Stimulated activated CD8-positive, alpha-beta memory T cell treated with anti-CD3 and anti-CD28 coated beads, Interleukin-7, amount 100 ng/mL, for 4 hours (primary cell): ENCODE results near the gene PCNX4.
"Not testable (repeated sequence)": the region's sequence is repeated elsewhere in the genome, so short reads cannot be mapped to it uniquely, and the experiment has no call there.

Experiments
- DNase-seq, 2 donors: peaks; one replicate each; pipeline ENCODE4 v3.0.0-alpha.2; 2020; ENCODE audit warnings: low read depth in 2 of 2

Gene PCNX4

DNA sequence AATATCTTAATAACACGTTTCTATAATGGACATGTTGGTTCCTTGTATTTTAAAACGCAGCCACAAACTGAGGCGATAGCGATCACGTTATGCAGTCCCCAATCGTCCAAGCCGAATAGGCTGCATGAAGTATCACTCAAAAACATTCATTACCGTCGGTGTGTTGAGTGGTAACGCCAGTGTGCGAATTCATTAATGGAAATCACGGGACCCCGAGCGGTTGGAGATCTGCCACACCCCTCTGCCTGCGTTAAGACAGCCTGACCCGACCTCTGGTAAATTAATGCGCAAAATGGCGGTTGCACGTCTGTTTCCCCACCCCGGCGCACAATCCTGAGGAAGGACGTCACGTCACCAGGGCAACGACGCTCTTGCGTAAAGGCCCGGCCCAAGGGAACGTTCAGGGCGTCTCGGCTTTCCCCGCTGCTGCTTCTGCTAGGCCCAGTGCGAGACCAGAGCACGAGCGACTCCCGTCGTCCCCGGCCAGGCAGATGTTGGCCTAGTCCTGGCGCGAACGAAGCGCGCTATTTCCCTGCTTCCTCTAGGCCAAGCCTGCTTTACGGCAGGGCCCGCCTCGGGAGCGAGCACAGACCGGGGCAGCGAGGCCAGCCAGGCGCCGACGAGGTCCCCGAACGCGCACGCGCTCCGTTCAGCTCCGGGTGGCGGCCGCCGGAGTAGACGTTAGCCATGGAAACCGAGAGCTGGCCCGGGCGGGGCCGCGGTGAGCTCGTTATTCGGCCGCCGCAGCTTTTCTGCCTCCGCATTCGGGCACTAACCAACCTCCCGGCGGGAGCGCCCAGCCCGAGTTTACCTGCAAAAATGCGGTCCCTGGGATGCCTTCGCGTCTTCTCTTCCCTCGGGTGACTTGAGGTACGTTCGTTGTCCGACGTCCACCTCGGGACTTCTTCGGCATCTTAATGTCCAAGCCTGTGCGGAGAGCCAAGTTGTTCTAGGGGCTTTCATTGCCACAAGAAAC lies at the start of gene PCNX4:
TSS of gene PCNX4 (plus strand) at position 374 of the 976 bp plus-strand sequence. CDS start 15,716 bp downstream, outside the sequence.
- peak; percentile 91 for DNase-seq

DNA sequence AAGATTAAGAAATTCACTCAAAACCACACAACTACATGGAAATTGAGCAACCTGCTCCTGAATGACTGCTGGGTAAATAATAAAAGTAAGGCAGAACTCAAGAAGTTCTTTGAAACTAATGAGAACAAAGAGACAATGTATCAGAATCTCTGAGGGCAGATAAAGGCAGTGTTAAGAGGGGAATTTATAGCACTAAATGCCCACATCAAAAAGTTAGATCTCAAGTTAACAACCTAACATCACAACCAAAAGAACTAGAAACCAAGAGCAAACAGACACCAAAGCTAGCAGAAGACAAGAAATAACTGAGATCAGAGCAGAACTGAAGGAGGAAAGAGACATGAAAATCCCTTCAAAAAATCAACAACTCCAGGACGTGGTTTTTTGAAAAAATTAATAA lies 43.7 kb upstream of the PCNX4 start:
- DNase-seq, result not testable (repeated sequence)

DNA sequence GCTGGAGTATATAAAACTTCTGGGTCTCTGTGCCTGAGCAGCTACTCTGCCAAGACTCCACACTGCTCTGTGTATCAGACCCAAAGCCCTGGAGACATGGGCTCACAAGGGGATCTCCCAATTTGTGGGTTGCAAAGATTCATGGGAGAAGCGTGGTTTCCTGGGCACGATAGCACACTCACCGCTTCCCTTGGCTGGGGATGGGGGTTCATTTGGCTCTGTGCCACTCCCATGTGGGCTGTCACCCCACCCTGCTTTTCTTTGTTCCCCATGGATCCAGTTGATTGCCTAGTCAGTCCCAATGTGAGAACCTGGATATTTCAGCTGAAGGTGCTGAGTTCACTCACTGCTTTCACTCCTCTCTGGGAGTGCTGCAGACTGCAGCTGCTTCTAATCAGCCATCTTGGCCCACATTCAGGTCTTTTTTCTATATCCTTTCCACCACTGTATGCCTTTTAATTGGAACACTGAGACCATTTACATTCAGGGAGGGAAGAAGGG lies 40.0 kb upstream of the PCNX4 start:
- no peak for DNase-seq

DNA sequence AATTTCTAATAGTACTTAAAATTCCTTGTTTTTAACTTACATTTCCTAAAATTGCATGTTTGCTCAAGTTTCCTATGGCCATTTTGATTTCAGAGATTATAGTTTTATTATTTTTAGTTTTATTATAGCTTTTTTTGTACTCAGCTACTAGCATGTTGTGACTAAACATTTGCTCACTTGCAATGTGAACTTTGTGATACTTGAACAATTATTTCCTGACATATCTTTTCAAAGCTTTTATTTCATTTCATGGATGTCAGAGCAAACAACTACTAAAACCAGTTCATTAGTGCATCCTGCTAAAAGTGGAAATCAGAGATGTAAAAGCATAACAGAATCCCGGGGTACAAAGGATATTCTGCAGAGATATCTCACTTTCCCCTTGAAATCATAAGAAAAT lies 33.6 kb upstream of the PCNX4 start:
- DNase-seq, result no peak

- no peak for DNase-seq
Measured at GRCh38 chr14:60061371-60061770, 30.4 kb upstream of the PCNX4 start.

DNA sequence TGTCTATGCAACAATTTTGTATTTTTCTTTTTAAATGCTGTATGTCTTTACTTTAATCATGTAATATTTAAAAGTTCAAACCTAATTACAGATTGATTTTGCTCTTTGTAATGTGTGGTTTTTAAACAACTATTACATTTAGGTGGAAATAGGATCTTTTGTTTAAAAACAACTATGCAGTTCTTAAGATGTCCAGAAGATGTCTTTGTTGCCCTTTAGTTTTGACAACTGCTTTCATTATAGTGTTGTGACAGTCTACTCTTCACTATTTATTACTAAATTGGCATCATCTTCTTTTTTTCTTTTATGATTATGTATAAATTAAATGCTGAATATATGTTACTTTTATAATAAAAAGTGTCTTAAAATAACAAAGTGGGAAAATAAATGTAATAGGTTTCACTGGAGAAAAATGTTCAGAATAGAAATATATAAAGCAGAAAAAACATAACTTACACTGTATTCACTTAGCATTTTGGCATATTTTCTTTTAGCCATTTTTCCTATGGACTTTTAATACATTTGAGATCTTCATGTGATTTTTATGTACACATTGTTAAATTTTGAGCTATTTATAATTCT lies 27.1 kb upstream of the PCNX4 start:
- no peak for DNase-seq

DNA sequence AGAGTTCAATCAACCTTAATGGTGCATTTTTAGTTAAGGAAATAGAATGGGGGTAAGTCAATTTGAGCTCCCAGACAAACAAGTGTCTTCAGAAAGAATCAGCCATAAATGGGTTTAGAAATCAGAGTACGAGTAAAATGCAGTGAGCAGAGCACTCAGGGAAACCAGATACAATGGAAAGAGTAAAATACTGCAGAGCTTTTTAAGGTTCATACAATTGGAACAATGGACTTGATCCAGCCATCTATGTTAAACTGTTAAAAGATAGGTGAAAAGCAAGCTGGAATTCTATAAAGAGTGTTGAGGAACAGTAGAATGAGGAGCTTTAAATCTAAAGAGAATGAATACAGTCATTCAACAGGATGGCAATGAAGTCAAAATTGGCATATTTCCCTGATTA lies 23.8 kb upstream of the PCNX4 start:
- no peak for DNase-seq

DNA sequence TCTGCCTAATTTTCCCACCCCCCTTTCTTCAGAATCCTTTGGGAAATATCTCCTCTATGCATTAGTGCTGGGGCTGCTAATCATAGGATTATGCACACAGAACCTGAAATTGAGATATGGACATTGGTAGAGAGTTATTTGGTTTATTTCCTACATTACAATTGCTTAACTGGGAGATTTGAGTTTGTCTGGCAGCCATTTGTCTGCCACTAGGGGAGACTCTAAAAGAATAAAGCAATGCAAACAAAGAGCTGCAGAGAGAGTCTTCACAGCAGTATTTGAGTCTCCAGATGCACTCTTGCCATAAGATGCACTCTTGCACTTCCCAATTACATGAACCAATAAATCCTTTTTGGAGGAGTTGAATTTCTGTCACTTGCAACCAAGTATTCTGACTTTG lies 12.0 kb upstream of the PCNX4 start:
- no peak for DNase-seq

- no peak for DNase-seq
Measured at GRCh38 chr14:60085085-60085484, 6.6 kb upstream of the PCNX4 start.

- no peak for DNase-seq
Measured at GRCh38 chr14:60085693-60086092, 6.0 kb upstream of the PCNX4 start.

DNA sequence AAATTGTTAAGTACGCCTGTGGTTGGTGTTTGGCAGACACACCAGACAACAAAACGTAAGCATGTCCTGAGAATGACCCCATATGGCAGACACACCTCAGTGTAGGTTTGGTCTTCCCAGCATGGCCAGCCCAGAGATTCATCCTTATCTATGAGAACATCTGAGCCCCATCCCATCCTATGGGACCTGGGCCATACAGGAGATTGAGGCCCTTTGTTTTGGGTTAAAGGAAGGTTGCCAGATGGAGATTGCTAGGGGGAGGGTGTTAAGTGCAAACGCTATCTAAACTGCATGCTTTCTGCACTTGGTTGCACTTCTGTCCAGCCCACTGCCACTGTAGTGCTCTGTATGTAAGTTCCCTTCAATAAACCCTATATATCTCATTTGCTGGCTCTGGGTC lies 4.1 kb upstream of the PCNX4 start:
- DNase-seq, result no peak

GRCh38 chr14:60089221-60089620 lies 2.5 kb upstream of the PCNX4 start:
- no peak for DNase-seq

DNA sequence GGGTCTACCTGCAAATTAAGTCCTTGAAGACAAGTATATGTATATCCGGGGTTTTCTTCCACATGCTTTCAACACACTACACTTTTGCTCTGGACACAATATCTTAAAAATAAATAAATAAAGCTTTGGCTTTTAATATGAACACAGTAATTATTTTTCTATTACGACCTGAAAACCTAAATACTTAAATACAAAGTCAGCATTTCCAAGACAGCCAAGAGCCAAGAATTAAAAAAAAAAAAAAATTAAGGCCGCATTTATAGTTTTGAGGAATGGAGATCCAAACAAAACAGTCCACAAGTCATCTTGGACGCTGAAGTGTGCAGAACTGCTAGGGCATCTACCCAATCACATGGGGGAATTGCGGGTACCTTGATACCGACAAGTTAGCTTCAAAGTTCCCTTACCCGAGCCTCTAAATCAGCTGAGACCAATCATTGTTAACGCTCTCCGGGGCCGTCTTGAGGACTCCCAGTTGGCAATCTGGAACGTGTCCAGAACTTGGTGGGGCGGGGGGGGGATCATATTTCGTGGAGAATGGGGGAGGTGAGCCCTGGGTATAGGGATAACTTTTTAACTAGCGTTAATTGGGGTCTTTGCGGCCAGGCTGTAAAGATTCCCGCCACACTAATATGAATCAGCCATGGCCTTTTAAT lies 731 bp upstream of the PCNX4 start:
- no peak for DNase-seq

DNA sequence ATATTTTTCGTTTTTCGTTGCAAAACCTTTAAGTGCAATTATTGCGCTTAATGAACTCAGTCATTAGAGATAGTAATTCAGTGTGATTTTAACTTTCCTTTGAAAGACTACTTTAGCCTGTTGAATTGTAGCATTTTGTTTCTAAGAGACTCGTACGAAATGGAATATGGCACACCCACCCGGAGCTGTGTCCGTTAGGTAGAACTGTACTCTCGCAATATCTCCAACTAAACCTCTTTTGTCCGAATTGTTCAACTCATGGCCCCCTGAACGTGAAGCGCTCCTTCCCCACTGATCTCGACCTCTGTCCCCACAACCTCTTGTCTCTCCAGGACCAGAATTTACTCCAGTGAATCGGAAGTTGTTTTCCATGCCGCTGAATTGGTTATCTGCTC lies 800 bp downstream of the PCNX4 start:
- peak in 1 of 2 donors; percentile 2 for DNase-seq

- no peak for DNase-seq
Measured at GRCh38 chr14:60093080-60093479, 1.4 kb downstream of the PCNX4 start.

DNA sequence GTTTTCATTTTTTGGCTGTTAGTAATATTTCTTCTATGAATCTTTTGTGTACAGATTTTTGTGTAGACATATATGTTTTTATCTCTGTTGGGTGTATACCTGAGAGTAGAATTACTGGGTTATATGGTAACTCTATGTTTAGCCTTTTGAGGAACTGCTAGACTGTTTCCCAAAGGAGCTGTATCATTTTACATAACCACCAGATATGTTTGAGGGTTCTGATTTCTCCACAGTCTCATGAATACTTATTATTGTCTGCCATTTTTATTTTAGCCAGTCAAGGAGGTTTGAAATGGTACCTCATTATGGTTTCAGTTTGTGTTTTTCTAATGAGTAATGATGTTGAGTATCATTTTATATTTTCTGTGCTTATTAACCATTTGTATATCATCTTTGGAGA lies 1.9 kb downstream of the PCNX4 start:
- DNase-seq, result no peak

DNA sequence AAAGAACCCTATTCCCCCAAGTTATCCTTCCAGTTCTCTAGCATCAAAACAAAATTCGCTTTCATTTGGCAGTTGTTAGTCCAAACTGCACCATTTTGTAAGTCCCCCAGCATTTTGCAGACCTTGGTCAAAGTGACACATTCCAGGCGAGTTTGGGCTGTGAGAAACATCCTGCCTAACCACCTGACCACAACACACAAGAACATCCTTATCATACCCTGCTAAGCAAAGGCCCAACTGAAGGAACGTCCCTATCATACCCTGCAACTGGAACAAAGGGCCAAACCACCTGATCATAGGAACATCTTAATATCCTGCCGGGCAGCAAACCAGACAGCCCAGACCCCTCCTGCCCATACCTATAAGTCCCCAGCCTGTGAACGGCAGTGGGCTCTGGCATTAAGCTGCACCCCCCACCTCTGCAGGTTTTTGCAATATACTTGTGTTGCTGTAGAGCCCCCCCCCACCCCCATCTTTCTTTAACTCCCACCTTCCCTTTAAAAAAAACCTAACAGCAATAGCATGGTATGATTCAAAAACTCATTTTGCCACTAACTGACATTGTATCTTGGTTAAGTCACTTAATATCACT lies 2.7 kb downstream of the PCNX4 start:
- DNase-seq, result no peak

DNA sequence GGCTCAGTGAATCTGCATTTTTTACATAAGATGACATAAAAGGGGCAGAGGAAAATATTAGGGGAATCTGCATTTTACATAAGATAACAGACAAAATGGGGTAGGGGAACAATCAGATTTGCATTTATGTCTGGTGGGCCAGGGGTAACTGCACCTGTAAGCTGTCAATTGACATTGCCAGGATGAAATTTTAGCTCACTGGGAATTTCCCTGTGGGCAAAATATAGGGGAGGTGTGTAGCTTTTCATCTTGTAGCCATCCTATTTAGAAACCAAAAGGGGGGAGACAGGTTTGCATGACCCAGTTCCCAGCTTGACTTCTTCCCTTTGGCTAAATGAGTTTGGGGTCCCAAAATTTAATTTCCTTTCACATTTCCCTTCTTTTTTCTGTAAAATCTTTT lies 3.5 kb downstream of the PCNX4 start:
- no peak for DNase-seq

- DNase-seq, result no peak
Measured at GRCh38 chr14:60095781-60096450, 4.2 kb downstream of the PCNX4 start.

GRCh38 chr14:60097974-60098373 lies 6.3 kb downstream of the PCNX4 start:
- DNase-seq, result no peak

- not testable (repeated sequence) for DNase-seq
Measured at GRCh38 chr14:60099855-60100254, 8.1 kb downstream of the PCNX4 start.

DNA sequence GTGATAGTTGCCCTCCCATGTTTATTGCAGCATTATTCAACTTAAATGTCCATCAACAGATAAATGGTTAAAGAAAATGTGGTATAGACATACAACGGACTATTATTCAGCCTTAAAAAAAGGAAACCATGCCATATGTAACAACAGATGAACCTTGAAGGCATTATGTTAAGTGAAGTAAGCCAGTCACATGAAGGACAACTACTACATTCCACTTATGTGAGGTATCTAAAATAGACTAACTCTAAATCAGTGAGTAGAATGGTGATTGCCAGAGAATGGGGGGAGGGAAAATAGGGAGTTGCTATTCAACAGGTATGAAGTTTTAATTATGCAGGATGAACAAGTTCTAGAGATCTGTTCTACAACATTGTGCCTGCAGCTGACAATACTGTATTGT lies 10.1 kb downstream of the PCNX4 start:
- DNase-seq, result no peak
